Measurements from ENCODE around the gene SNAP25.

SNAP25 gene

DNA sequence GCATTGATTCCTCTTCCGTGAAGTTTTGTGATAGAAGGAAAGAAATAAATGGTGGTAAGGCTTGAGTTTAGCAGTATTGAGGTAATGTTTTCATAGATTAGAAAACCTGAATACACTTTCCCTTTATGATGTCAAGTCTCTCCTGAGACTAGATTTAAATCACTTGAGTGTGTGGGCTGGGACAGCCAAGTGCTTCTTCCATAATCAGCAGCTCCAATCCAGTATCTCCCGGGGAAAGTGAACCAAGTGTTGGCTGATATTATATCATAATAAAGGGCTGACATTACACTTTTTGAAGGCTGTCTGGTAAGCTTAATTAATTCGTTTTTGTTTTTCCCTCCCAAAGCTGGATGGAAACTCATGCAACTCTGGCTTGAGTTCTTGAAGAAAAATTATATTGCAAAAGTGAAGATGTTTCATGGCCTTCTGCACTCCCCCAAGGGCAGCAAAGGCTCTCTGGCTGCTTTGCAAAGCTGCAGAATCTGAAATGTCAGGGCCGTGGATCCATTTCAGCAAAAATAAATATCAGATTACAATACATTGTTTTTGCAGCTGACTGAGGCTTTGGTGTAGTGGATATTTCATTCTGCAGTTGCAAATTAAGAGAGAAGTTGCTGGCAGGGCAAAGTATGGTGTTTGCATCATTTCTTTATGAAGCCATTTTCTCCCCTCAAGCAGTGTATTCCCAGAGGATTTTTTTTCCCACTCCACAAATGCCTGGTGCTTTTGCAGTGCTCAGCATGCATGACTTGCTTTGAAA lies 114.2 kb downstream of the SNAP25 start:
- DNase-seq (ENCODE audit: low read depth in 2 of 2) = no peak

DNA sequence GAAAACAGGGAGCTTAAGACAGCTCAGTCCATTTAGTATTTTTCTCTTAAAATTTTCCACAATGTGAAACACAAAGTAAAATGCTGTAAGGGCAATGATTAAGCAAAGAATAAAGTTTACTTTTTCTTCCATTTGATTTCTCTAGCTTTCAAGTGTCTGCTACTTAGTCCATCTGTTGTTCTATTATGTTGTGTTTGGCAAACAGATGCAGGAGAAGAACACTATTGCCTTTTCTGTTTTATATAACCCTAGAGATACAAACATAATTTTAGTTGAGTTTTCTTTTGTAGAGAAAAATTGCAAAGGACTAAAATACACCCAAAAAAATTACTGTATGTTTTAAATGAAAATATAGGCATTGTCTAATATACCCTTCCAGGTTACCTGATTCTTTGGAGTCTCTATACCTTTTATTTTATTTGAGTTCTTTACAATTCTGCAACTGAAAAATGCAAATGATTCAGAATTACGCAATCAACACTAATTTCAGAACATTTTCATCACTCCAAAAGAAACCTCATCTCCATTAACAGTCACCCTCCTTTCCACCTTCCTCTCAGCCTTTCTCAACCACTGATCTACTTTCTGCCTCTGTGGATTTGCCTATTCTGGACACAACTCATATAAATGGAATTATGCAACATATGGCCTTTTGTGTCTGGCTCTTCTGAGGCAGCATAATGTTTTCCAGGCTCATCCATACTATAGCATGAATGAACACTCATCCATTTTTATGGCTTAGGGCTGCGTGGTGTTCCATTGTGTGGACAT lies 118.5 kb downstream of the SNAP25 start:
- DNase-seq (ENCODE audit: low read depth in 2 of 2) = no peak

DNA sequence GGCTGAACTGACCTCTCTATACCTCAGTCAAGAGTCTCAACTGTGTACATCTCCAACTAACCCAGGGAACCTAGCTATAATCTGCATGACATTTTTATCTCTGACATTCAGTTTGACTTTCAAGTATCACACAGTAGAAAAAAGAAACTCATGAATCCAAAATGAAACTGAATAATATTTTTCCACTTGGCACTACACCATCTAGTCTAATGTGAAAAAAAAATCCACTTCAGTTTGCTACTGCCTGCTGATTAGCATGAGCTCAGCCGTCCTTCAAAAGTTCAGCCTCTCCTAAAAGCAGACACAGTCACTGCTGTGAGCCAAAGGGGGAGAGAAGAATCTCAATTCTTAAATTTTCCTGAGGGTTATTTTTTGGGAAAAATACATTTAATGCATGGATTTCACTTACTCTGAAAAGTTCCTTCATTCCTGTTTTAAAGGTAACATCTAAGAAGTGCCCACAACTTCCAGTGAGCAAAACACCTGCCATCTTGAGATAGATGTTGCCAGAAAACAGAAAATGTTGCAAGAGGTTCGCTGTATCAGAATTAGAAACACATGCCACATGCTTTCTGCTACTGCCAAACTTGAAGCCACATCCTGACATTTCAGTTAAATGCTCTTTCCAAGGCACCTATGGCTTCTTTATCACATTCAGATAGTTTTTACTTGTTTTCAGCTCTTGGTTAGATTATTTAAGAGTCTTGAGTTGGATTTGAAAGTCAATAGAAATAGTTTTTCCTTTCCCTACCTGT lies 120.0 kb downstream of the SNAP25 start:
- DNase-seq (ENCODE audit: low read depth in 2 of 2) = no peak

DNA sequence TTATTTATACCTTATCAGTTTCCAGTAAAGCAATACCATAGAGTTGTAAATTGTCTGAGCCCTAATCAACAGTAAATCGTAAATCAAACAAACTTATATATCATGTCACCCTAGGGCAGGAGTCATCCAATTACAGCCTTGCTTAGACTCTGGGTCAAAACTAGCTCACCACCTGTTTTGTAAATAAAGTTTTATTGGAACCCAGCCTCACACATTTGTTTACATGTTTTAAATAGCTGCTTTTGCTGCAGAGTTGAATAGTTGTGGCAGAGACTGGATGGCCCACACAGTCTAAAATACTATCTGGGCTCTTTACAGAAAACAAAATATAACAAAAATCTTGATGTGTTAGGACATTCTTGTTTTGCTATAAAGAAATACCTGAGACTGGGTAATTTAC lies 121.0 kb downstream of the SNAP25 start:
- no peak for DNase-seq (ENCODE audit: low read depth in 2 of 2)

DNA sequence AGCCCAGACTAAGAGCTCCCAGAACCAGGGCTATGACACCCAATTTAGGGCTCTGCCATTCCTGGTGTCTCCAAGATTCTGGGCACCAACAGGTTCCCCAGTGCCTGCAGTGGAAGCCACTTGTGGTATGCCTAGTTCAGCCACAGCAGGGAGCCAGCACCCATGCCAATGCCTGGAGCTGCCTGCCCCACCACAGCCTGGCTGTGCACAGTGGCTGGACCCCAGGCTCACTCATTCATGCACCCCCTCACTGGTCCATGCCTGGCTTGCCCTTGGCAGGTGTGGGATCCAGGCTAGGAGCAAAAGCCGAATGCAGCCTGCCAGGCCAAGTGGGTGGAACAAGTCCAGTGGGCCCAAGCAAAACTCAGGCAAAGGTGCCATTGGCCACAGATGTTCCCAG lies 123.5 kb downstream of the SNAP25 start:
- DNase-seq (ENCODE audit: low read depth in 2 of 2) = no peak

DNA sequence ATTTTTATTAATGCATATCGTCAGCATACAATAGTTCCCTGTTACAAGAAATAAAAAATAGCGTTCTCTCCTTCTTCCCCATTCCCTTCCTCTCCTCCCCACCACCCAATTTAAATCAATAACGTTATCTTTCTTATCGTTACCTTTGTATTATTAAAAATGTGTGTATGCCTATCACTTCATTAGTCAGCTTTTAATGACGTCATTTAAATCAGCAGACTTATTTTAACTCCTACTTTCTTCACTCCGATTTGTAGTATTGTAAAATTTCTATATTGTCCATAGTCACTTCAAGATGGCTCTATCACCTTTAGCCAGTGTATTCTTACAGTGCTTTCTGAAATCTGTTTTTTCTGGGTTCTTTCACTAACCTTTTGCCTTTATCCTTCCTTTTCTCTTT lies 126.3 kb downstream of the SNAP25 start:
- no peak for DNase-seq (ENCODE audit: low read depth in 2 of 2)

DNA sequence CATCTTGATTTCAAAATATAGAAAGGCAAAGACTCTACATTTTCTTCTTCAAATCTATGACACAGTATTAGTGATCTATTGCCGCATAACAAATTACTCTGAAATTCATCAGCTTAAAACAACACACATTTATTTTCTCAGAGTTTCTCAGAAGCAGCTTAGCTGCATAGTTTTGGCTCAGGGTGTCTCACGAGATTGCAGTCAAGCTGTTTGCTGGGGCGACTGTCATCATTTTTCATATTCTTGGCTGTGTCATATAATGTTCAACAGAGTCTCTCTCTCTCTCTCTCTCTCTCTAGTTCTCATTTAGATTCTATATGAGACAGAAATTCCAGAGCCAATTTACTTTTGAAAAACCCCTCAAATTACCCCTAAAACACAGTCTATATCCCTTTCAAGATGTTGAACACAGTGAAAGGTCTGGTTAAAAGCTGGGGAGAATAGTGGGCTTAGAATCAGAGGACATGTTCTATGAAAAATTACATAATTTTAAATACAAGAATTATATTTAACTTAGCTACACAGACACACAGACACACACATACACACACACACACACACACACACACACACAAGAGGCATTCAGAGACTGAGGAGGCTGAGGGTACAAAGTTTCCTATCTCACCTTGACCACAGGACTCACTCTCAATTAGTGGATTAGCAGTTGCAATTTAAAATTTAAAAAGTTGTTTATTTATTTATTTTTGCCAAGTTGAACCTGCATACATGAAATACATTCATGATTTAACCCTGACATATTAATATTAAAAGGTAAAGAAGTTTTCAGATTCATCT lies 128.7 kb downstream of the SNAP25 start:
- DNase-seq (ENCODE audit: low read depth in 2 of 2) = no peak

DNA sequence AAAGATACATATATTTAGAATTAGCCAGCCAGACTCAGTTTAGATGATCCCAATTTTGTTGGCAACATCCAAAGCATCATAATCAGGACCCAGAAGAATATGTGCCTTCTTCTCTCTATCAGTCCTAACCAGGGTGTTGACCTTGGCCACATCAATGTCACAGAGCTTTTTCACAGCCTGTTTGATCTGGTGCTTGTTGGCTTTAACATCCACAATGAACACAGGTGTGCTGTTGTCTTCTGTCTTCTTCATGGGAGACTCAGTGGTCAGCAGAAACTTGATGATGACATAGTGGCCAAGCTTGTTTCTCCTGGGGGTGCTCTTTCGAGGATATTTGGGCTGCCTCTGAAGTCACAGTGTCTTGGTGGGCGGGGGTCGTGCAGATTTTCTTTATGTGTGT lies 130.5 kb downstream of the SNAP25 start:
- DNase-seq (ENCODE audit: low read depth in 2 of 2) = no peak

DNA sequence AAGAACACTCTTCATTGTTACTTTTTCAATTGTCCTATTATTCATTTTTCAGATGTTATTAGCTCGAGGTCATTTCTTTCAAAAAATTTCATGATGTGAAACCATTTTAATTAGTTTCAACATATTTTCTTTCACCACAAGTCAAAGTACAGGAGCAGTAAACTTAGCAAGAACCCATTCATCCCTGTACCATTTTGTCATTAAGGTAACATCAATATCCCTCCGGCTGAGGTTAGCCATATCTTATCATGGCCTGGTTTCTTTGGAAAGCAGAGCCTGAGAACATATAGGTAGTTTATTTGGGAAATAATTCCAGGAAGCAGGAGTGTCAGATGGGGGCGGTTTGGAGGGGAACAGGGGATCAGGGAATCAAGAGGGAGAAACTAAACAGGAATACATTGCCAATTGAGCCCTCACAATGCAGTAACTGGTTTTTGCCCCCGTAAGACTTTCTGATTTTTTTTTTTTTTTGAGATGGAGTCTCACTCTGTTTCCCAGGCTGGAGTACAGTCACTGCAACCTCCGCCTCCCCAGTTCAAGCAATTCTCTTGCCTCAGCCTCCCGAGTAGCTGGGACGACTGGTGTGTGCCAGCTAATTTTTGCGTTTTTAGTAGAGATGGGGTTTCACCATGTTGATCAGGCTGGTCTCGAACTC lies 131.7 kb downstream of the SNAP25 start:
- DNase-seq (ENCODE audit: low read depth in 2 of 2) = no peak

DNA sequence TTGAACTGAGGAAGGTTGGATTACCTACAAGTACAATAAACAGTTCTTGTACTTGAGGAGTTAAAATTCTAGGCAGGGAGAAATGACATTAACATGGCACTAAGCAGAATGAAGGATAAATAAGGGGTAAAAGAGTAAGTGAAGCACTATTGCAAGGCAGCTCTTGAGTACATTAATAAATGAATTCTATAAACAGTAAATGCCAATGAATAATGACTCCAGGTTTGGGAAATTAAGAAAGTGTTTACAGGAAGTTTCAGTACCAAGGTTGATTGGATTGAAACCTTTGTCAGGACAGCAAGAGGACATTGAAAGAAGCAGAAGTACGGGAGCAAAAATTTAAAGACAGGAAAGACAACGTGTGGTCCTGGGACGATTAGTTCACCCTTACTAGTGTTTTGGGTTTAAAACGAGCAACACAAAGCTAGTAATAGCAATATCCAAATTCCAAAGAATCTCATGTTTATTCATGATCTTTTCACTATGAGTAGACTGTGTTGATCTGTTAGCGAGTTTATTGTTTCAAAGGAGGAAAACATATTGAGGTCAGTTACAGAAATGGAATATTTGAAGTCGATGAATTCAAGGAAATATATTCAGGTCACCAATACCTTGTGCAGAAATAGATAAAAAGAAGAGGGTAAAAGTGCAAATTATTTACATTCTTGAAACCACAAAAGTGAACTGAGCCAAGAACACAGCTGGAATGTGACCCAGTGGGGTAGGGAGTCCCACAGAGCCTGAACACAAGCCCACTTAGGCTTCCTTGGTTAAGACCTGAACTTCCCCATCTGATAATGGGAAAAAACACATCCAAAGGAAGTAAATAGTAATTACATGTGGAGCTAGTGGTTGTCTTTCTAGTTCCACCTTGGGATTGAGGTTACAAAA lies 134.5 kb downstream of the SNAP25 start:
- DNase-seq (ENCODE audit: low read depth in 2 of 2) = no peak

DNA sequence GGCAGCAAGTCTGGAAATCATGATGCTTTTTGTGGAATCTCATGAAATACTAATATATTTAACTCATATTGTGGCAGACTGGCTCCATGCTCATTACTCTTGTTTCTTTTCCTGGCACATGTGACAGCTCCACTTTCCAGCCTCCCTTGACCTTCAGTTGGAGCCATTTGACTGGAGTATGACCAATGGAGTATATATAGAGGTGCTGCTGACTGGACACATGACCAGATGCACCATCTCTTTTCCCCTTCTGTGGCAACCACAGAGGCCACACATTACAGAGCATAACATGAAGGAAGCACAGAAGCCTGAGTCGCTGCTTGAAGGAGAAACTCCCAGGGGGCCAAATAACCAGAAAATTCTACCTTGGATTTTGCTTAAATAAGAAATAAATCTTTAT lies 138.0 kb downstream of the SNAP25 start:
- DNase-seq (ENCODE audit: low read depth in 2 of 2) = no peak

All from stimulated activated CD8-positive, alpha-beta memory T cell treated with anti-CD3 and anti-CD28 coated beads, Interleukin-2, amount 100 ng/mL, for 48 hours (primary cell).